Motor neuron (in vitro differentiated cells): ENCODE results near the gene SCAMP3. TPM values are rescaled to one million over a fixed set of nuclear protein-coding genes. Genes with fewer than 3 reads are reported as not detected.

Source experiments
- ATAC-seq, 8 experiments: fragments of 200-7000 bp; cut with Tn5 transposase; replicated peaks in 6 of 8; 2 replicates each; pipeline ENCODE4 v1.8.0; 2021; ENCODE audit warnings: mild to moderate bottlenecking in 8 of 8, moderate library complexity in 8 of 8
- H3K27ac ChIP-seq, 2 donors: fragments of 250-450 bp; sonication (Bioruptor Pico); 2 replicates each; pipeline ENCODE4 v1.9.0; 2021; ENCODE audit warnings: antibody characterized with exemption in 2 of 2, mild to moderate bottlenecking in 2 of 2, moderate library complexity in 1 of 2
- H3K4me1 ChIP-seq, 2 donors: fragments of 250-450 bp; sonication (Bioruptor Pico); replicated peaks in 1 of 2; 2 replicates each; pipeline ENCODE4 v1.6.1; 2021; ENCODE audit warnings: antibody characterized with exemption in 2 of 2, mild to moderate bottlenecking in 2 of 2, moderate library complexity in 1 of 2
- H3K4me3 ChIP-seq, 5 donors: fragments of 250-450 bp; sonication (Bioruptor Pico); 2 replicates each; pipeline ENCODE4 v1.9.0; 2021; ENCODE audit warnings: antibody characterized with exemption in 5 of 5, mild to moderate bottlenecking in 5 of 5, moderate library complexity in 4 of 5
- WGBS, 10 experiments: fragments of 450-650 bp; shearing (Covaris generic); methylation state at CpG; one replicate each; pipeline ENCODE4 v1.0.0; 2022; 5-methylcytosine and 5-hydroxymethylcytosine counted together
- in situ Hi-C, 9 experiments: fragments of 400-800 bp; cut with MboI; loops; one replicate each; pipeline ENCODE4 v1.15.0; 2021; ENCODE audit warnings: low sequenced_read_pairs in 9 of 9, low pct_unique_long_range_greater_than_20kb in 2 of 9; ENCODE audit not compliant: unreplicated experiment in 9 of 9
- total RNA-seq, 8 experiments: library from RNA; unstranded; fragments of 300-600 nt; gene quantifications; 2 replicates each; pipeline versions ENCODE4 v1.2.3 to v1.2.4, GENCODE V29; 2022

Gene SCAMP3
- total RNA-seq, 8 experiments from 2014 or later = 52.0 to 115 (median 80.0) TPM

- ATAC-seq = peak in 5 of 8 experiments; percentile 0 to 6 (median 2)
- H3K27ac ChIP-seq = peak overlapping the region; percentile 71 to 78
- peak overlapping the region; percentile 57 to 80 (median 72) for H3K4me3 ChIP-seq
- in situ Hi-C loops = no loop called here
- 0 to 100% (median 36%) methylated on average over 1 to 10 of the region's 10 CpGs; no CpG with 5 or more reads in 2 of the 10 experiments for WGBS, 10 experiments
- peaks cover 15 to 18% of the 10 kb centered on the region in 2 donors for H3K4me1 ChIP-seq
Observed at GRCh38 chr1:155278689-155279160, 16.6 kb upstream of the SCAMP3 start.

GRCh38 chr1:155277902-155278688 lies 15.9 kb upstream of the SCAMP3 start:
- H3K4me3 ChIP-seq = peak overlapping the region; percentile 57 to 80 (median 72)
- peak overlapping the region; percentile 71 to 78 for H3K27ac ChIP-seq
- peaks cover 16 to 19% of the 10 kb centered on the region in 2 donors for H3K4me1 ChIP-seq
- ATAC-seq = peak; percentile 1 to 65 (median 53)
- WGBS, 10 experiments = 0 to 8% (median 1%) methylated on average over 2 to 20 of the region's 29 CpGs; no CpG with 5 or more reads in 5 of the 10 experiments
- in situ Hi-C loops = no loop called here

- peak; percentile 60 to 76 (median 73) for ATAC-seq
- Histone ChIP-seq H3K27ac (peak within 1 kb of the TSS; percentile 71 to 78), H3K4me1 (peaks cover 18 to 21% of the 10 kb centered on the region in 2 donors), H3K4me3 (peak within 1 kb of the TSS; percentile 57 to 80 (median 72))
- 0 to 43% (median 0%) methylated on average over 1 to 15 of the region's 68 CpGs; no CpG with 5 or more reads in 3 of the 10 experiments for WGBS, 10 experiments
- in situ Hi-C loops = no loop called here
Observed at GRCh38 chr1:155277070-155277901, 15.1 kb upstream of the SCAMP3 start, which contains the start of gene HCN3. TSS of gene HCN3 (plus strand) at chr1:155277463. CDS start at chr1:155277591, 128 bp downstream.

- in situ Hi-C loops = no loop called here
- peak within 1 kb of the TSS; percentile 81 to 93 (median 87) for H3K4me3 ChIP-seq
- H3K27ac ChIP-seq = peak within 1 kb of the TSS; percentile 95 to 96
- H3K4me1 ChIP-seq = peaks cover 12 to 14% of the 10 kb centered on the region in 2 donors
- 0 to 92% (median 27%) methylated on average over 1 to 22 of the region's 61 CpGs; no CpG with 5 or more reads in 2 of the 10 experiments for WGBS, 10 experiments
- peak; percentile 76 to 86 (median 78) for ATAC-seq
Observed at GRCh38 chr1:155273343-155274245, 11.4 kb upstream of the SCAMP3 start, which contains the start of gene CLK2. TSS of gene CLK2 (minus strand) at chr1:155273504. CDS start at chr1:155270977, 2,527 bp downstream.

GRCh38 chr1:155272466-155273342 lies 10.5 kb upstream of the SCAMP3 start:
- H3K4me1 ChIP-seq = peaks cover 12 to 14% of the 10 kb centered on the region in 2 donors
- peak overlapping the region; percentile 81 to 93 (median 87) for H3K4me3 ChIP-seq
- peak overlapping the region; percentile 95 to 96 for H3K27ac ChIP-seq
- peak; percentile 18 to 57 (median 36) for ATAC-seq
- in situ Hi-C loops = no loop called here
- WGBS, 10 experiments = 0 to 18% (median 6%) methylated on average over 3 to 14 of the region's 44 CpGs; no CpG with 5 or more reads in 1 of the 10 experiments

- Histone ChIP-seq H3K27ac (no peak overlapping the region), H3K4me1 (peaks cover 12 to 14% of the 10 kb centered on the region in 2 donors), H3K4me3 (no peak overlapping the region)
- in situ Hi-C loops = no loop called here
- WGBS, 10 experiments = 84 to 100% (median 96%) methylated on average over 1 to 18 of the region's 21 CpGs; no CpG with 5 or more reads in 3 of the 10 experiments
- no peak for ATAC-seq
Observed at GRCh38 chr1:155269381-155269780, 7.2 kb upstream of the SCAMP3 start.

- in situ Hi-C loops = no loop called here
- Histone ChIP-seq H3K4me3 (no peak overlapping the region), H3K27ac (no peak overlapping the region), H3K4me1 (peaks cover 8 to 10% of the 10 kb centered on the region in 2 donors)
- no peak for ATAC-seq
- 90 to 100% (median 100%) methylated on average over 1 to 6 of the region's 21 CpGs; no CpG with 5 or more reads in 7 of the 10 experiments for WGBS, 10 experiments
Observed at GRCh38 chr1:155268630-155269029, 6.5 kb upstream of the SCAMP3 start.

- 79 to 100% (median 100%) methylated on average over 1 to 2 of the region's 2 CpGs; no CpG with 5 or more reads in 1 of the 10 experiments for WGBS, 10 experiments
- ATAC-seq = no peak
- Histone ChIP-seq H3K27ac (no peak overlapping the region), H3K4me1 (peaks cover 10 to 12% of the 10 kb centered on the region in 2 donors), H3K4me3 (no peak overlapping the region)
- in situ Hi-C loops = no loop called here
Observed at GRCh38 chr1:155267373-155267772, 5.2 kb upstream of the SCAMP3 start.

GRCh38 chr1:155266553-155266952 lies 4.4 kb upstream of the SCAMP3 start:
- Histone ChIP-seq H3K4me3 (no peak overlapping the region), H3K27ac (no peak overlapping the region), H3K4me1 (peaks cover 5% of the 10 kb centered on the region in 2 donors)
- WGBS, 10 experiments = 61 to 96% (median 86%) methylated on average over 2 to 6 of the region's 6 CpGs; no CpG with 5 or more reads in 2 of the 10 experiments
- in situ Hi-C loops = no loop called here
- ATAC-seq = no peak

- Histone ChIP-seq H3K4me1 (peaks cover 8 to 12% of the 10 kb centered on the region in 2 donors), H3K4me3 (no peak overlapping the region), H3K27ac (no peak overlapping the region)
- WGBS, 10 experiments = 69 to 100% (median 96%) methylated on average over 1 to 9 of the region's 11 CpGs; no CpG with 5 or more reads in 4 of the 10 experiments
- no peak for ATAC-seq
- in situ Hi-C loops = no loop called here
Observed at GRCh38 chr1:155263067-155263466, 907 bp upstream of the SCAMP3 start.

- Histone ChIP-seq H3K4me3 (peak overlapping the region; percentile 55 to 75 (median 67)), H3K4me1 (peaks cover 8 to 12% of the 10 kb centered on the region in 2 donors), H3K27ac (peak overlapping the region; percentile 71 to 75)
- ATAC-seq = peak in 2 of 8 experiments; percentile 8 to 10
- in situ Hi-C loops = no loop called here
- 0 to 4% (median 0%) methylated on average over 1 to 9 of the region's 9 CpGs; no CpG with 5 or more reads in 2 of the 10 experiments for WGBS, 10 experiments
Observed at GRCh38 chr1:155261493-155261851, 688 bp downstream of the SCAMP3 start.
